ENCODE data around the gene GEMIN7. TPM values are rescaled to one million over a fixed set of nuclear protein-coding genes. Genes with fewer than 3 reads are reported as not detected.
"Not testable (repeated sequence)": the region's sequence is repeated elsewhere in the genome, so short reads cannot be mapped to it uniquely, and the experiment has no call there.

GEMIN7 gene
- total and polyA plus RNA-seq, 8 donors = 18.9 to 25.4 (median 21.5) TPM

DNA sequence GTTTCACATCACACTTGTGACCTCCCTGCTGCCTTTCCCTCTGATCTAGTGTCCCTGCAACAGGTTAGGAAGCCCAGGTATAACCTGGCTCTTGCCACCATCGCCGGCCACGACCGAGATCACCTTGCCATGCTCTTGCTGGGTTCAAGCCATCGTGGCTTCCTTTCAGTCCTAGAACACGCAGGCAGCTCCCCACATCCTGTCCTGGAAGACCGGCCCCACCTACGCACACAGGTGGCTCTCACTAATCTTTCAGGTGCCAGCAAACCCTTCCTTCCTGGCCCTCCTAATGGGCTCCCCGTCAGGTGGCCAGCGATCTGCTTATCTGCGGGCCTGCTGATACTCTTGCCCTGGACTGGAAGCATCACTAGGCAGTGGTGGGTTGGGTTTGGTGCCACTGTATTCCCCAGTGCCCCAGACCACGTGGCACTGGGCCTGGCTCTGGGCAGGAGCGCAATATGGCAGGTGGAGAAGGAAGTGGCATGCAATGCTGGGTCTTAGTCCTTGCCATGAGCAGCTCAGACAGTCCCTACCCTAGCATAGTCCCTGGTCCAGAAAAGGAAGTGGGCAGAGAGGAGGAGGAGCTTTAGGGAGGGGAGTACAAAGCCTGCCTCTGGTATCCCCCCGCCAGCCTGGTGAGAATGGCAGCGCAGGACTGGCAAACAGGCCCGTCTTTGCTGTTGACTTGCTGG, 25.7 kb downstream of the GEMIN7 start:
- DNase-seq = no peak
- H3K4me1 ChIP-seq = peaks cover 0 to 22% of the 10 kb centered on the region in 2 donors
- H3K27me3 ChIP-seq = no peaks in the 10 kb centered on the region
- intact Hi-C loops (cut with DNase I) = no loop called here
- H3K9me3 ChIP-seq = no peaks in the 10 kb centered on the region
- TF ChIP-seq, protein P1, sequence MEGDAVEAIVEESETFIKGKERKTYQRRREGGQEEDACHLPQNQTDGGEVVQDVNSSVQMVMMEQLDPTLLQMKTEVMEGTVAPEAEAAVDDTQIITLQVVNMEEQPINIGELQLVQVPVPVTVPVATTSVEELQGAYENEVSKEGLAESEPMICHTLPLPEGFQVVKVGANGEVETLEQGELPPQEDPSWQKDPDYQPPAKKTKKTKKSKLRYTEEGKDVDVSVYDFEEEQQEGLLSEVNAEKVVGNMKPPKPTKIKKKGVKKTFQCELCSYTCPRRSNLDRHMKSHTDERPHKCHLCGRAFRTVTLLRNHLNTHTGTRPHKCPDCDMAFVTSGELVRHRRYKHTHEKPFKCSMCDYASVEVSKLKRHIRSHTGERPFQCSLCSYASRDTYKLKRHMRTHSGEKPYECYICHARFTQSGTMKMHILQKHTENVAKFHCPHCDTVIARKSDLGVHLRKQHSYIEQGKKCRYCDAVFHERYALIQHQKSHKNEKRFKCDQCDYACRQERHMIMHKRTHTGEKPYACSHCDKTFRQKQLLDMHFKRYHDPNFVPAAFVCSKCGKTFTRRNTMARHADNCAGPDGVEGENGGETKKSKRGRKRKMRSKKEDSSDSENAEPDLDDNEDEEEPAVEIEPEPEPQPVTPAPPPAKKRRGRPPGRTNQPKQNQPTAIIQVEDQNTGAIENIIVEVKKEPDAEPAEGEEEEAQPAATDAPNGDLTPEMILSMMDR (IDR thresholded peaks at IDR 0.05) = no peak
- no peak for ATAC-seq
- H3K27ac ChIP-seq = no peak overlapping the region
- no peaks in the 10 kb centered on the region for H3K36me3 ChIP-seq
- H3K4me3 ChIP-seq = no peak overlapping the region

DNA sequence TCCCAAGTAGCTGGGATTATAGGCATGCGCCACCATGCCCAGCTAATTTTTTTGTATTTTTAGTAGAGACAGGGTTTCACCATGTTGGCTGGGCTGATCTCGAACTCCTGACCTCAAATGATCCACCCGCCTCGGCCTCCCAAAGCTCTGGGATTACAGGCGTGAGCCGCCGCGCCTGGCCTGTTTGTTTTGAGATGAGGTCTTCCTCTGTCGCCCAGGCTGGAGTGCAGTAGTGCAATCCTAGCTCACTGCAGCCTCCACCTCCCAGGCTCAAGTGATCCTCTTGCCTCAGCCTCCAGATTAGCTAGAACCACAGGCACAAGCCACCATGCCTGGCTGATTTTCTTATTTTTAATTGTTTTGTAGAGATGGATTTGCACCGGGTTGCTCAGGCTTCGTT, 27.3 kb downstream of the GEMIN7 start:
- H3K27ac ChIP-seq; ATAC-seq; H3K9me3 ChIP-seq; H3K27me3 ChIP-seq; H3K4me3 ChIP-seq; intact Hi-C loops (cut with DNase I); DNase-seq; H3K36me3 ChIP-seq: not testable (repeated sequence)
- peaks cover 0 to 30% of the 10 kb centered on the region in 2 donors for H3K4me1 ChIP-seq

DNA sequence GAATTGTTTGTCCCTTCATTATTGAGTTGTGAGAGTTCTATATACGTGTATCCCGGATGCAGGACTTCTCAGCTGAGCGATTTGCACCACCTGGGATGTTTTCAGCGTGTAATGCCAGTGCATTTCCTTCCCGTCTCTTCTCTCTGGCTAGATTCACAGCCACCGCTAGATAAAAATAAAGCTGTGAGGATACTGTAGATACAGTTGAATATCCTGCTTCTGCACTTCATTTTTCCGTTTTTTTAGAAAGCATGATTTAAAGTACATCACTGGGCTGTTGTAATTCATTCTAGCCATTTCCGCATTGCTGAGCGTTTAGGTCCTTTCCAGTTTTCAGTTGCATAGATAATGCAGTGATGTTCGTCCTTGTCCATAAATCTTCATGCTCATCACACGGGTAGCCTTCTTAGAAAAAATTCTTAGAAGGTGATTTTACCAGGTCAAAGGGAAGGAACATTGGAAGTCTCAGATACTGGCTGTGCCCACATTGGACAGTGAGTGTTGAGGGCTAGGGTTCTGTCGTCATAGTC, 28.6 kb downstream of the GEMIN7 start:
- ATAC-seq = no peak
- H3K4me3 ChIP-seq = no peak overlapping the region
- H3K36me3 ChIP-seq = no peaks in the 10 kb centered on the region
- intact Hi-C loops (cut with DNase I) = no loop called here
- no peaks in the 10 kb centered on the region for H3K9me3 ChIP-seq
- H3K27ac ChIP-seq = no peak overlapping the region
- no peak for DNase-seq
- no peaks in the 10 kb centered on the region for H3K27me3 ChIP-seq
- TF ChIP-seq, protein P1 (IDR thresholded peaks at IDR 0.05) = no peak
- peaks cover 0 to 35% of the 10 kb centered on the region in 2 donors for H3K4me1 ChIP-seq

DNA sequence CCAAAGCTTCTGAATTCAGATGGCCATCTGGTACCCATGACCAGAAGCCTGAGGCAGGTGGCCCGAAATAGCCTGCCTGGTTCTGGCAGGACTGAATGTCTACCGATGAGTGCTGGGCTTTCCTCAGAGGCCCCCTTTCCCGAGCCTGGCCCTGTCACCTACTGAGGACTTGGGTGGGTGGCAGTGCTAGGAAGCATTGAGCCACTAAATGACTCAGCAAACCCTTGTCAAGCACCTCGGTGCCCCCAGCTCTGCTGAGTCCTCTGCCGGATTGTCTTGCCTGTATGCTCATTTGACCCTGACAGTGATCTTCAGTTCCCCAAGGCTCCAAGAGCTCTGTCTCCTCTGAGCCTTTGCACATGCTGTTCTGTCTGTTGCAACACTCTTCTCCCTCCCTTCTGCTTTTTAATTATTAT, 31.8 kb downstream of the GEMIN7 start:
- intact Hi-C loops (cut with DNase I) = no loop called here

DNA sequence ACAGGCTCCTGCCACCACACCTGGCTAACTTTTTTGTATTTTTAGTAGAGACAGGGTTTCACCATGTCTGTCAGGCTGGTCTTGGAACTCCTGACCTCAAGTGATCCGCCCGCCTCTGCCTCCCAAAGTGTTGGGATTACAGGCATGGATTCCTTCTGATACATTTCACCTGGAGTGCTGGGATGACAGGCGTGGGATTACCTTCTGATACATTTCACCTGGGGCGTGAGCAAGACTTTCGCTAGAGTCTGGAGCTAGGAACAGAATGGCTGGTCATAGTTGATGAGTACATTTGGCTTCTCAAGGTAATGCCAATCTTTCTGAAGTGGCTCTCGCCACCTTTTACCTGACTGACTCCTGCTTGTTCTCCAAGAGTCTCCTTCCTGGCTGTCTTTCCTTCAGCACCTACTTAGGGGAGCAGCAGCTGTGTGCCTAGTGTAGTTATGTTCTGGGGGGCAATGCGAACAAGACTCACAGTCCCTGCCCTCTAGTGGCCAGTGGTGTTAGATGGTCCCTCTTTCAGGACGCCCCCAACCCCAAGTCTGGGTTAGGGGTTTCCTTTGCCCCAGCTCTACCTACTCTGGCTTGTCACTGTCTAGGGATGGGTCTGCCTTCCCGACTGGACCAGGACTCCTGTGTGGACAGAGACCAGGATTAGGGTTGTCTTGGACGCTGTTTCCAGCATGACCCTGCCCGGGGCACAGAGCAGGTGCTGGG, 33.2 kb downstream of the GEMIN7 start:
- DNase-seq (no peak), ATAC-seq (peak; percentile 22)
- no peaks in the 10 kb centered on the region for H3K9me3 ChIP-seq
- TF ChIP-seq, protein P1 (IDR thresholded peaks at IDR 0.05) = no peak
- H3K4me3 ChIP-seq = no peak overlapping the region
- intact Hi-C loops (cut with DNase I) = no loop called here
- H3K27ac ChIP-seq = no peak overlapping the region
- H3K4me1 ChIP-seq = peaks cover 9 to 61% of the 10 kb centered on the region in 2 donors
- no peaks in the 10 kb centered on the region for H3K36me3 ChIP-seq
- no peaks in the 10 kb centered on the region for H3K27me3 ChIP-seq

More for the DNA sequence above, 31.8 kb downstream of the GEMIN7 start:
- no peak for ATAC-seq
- H3K36me3 ChIP-seq = no peaks in the 10 kb centered on the region
- H3K4me1 ChIP-seq = peaks cover 5 to 47% of the 10 kb centered on the region in 2 donors
- TF ChIP-seq, protein P1 (IDR thresholded peaks at IDR 0.05) = no peak
- no peak overlapping the region for H3K4me3 ChIP-seq
- H3K27me3 ChIP-seq = no peaks in the 10 kb centered on the region
- no peak for DNase-seq
- H3K9me3 ChIP-seq = no peaks in the 10 kb centered on the region
- H3K27ac ChIP-seq = no peak overlapping the region

Data from left lung (tissue), 10 donors.